SIG-M5 treated with dmso at 0.1 percent for 504 hours (cell line): ENCODE results near the gene IL10RB.

Experiments used
- DNase-seq: peaks from one replicate; lab custom pipeline; 2025; ENCODE audit not compliant: unreplicated experiment; lab: John Stamatoyannopoulos, UW

IL10RB gene

GRCh38 chr21:33327326-33327725 is 61.2 kb downstream of the IL10RB start:
- DNase-seq, result no peak

GRCh38 chr21:33327792-33328433 is 61.7 kb downstream of the IL10RB start:
- no peak for DNase-seq

DNA sequence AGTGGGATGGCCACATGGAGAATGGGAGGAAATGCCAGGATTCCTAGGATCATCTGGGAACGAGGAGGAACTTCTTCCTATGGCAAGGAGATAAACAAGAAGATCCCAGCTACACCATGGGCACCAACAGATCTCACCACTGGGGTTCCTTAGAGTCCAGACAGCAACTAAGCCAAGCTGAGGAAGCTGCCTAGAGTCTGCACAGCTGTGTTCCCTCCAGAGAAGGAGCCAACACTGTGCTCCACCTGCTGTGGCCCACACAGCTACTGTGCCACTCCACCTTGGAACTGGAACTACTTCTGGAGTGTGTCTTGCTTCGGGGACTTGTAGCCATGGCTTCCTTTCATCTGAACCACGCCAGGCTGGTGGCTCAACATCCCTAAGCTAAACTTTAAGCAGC is 64.6 kb downstream of the IL10RB start:
- no peak for DNase-seq

GRCh38 chr21:33332143-33332542 is 66.0 kb downstream of the IL10RB start:
- no peak for DNase-seq

DNA sequence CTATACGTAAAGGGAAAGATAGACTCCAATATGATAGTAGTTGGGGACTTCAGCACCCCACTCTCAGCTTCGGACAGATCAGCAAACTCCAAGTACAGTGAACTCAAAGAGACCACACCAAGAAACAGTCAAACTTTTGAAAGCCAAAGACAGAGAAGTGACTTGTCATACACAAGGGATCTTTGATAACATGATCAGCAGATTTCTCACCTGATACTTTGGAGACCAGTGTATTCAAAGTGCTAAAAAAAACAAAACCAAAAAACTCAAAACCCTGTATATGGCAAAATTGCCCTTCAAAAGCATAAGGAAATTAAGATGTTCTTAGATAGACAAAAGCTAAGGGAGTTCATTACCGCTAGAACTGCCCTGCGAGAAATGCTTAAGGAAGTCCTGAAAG is 68.0 kb downstream of the IL10RB start:
- DNase-seq, result no peak

- DNase-seq, result no peak
These were observed 68.7 kb downstream of the IL10RB start for GRCh38 chr21:33334824-33335223.

- DNase-seq, result no peak
These were observed 73.0 kb downstream of the IL10RB start for GRCh38 chr21:33339135-33339534.

DNA sequence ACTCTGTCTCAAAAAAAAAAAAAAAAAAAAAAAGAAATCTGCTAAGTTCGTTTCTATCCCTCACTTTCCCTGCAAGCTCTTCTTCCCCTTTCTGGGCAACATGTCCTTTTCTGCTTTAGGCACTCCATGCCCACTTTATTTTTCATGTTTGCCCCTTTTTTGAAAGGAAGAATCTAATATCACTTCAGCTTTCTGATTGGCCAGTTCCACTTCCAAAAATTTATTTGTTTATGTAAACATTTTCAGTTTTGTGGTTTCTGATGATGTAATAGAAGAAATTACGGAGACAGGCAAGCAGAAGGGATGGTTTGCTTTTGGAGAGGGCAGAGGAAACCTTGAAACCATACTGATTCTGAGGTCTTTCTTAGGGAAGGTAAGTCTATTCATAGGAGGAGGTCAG is 73.8 kb downstream of the IL10RB start:
- DNase-seq, result no peak

- no peak for DNase-seq
These were observed 79.6 kb downstream of the IL10RB start for GRCh38 chr21:33345751-33346238.
